Sigmoid colon (tissue), 7 donors: ENCODE results near the gene CC2D1A. TPM values are rescaled to one million over a fixed set of nuclear protein-coding genes. Genes with fewer than 3 reads are reported as not detected.
A peak's percentile ranks its signal among the peaks of the same experiment; 100 is the strongest.

Experiments
- DNase-seq: peaks from one replicate; pipeline ENCODE4 v3.0.0-alpha.2; 2019
- H3K27ac ChIP-seq, 4 donors: fragments of 200-600 bp; sonication (generic); one replicate each; pipeline ENCODE4 v1.5.1; 2016 to 2019; ENCODE audit warnings: mild to moderate bottlenecking in 1 of 4
- H3K27me3 ChIP-seq, 3 donors: fragments of 200-600 bp; sonication (generic); one replicate each; pipeline ENCODE4 v1.5.1; 2019; ENCODE audit warnings: mild to moderate bottlenecking in 1 of 3
- H3K36me3 ChIP-seq, 4 donors: fragments of 200-600 bp; sonication (generic); one replicate each; pipeline ENCODE4 v1.5.1; 2016 to 2019
- H3K4me1 ChIP-seq, 4 donors: fragments of 200-600 bp; sonication (generic); one replicate each; pipeline ENCODE4 v1.5.1; 2017 to 2019
- H3K4me3 ChIP-seq, 4 donors: fragments of 200-600 bp; sonication (generic); one replicate each; pipeline ENCODE4 v1.5.1; 2017 to 2019; ENCODE audit warnings: mild to moderate bottlenecking in 2 of 4, moderate library complexity in 1 of 4
- H3K9me3 ChIP-seq, 4 donors: fragments of 200-600 bp in 3 of 4; sonication (generic) in 3 of 4; one replicate each; pipeline versions ENCODE4 v1.5.1 to v1.6.1; 2013 to 2019
- EP300 ChIP-seq, 4 donors: sonication (generic); formaldehyde crosslinking; IDR thresholded peaks; one replicate each; pipeline ENCODE4 v1.6.1; 2017; ENCODE audit warnings: antibody characterized with exemption in 4 of 4
- POLR2A ChIP-seq, 2 donors: fragments of 450-650 bp; IDR thresholded peaks; one replicate each; pipeline ENCODE4 v1.6.1; 2016; ENCODE audit warnings: antibody characterized with exemption in 2 of 2, mild to moderate bottlenecking in 2 of 2, moderate library complexity in 2 of 2
- POLR2AphosphoS5 ChIP-seq, 4 donors: sonication (generic); formaldehyde crosslinking; IDR thresholded peaks; one replicate each; pipeline ENCODE4 v1.6.1; 2017; ENCODE audit warnings: antibody characterized with exemption in 4 of 4
- WGBS, 2 donors: extraction: QIAGEN DNeasy Blood & Tissue Kit; methylation state at CpG; one replicate each; pipeline ENCODE4 v1.1.7; 2013; 5-methylcytosine and 5-hydroxymethylcytosine counted together
- intact Hi-C: fragments of 100-400 bp; cut with DNase I; formaldehyde crosslinking; loops from one replicate; pipeline ENCODE4 v1.15.1; 2023
- polyA plus RNA-seq, 3 donors: library from polyadenylated mRNA; stranded (reverse); fragments of 200-250 nt; gene quantifications; one replicate each; pipeline ENCODE4 v1.2.3, GENCODE V29; 2013
- total RNA-seq, 4 donors: library from RNA; depleted of rRNA; stranded (reverse); fragments of >200 nt; gene quantifications; one replicate each; pipeline ENCODE4 v1.1.0, GENCODE V29; 2016
- TF ChIP-seq, protein P1 (sequence below), 4 experiments: fragments of 450-650 bp in 3 of 4; fragments of 200-600 bp in 1 of 4; IDR thresholded peaks; one replicate each; pipeline ENCODE4 v1.5.1; 2016 to 2019; ENCODE audit warnings: antibody characterized with exemption in 4 of 4, mild to moderate bottlenecking in 3 of 4, moderate library complexity in 2 of 4
- donor health status: healthy with polysubstance abuse.
- donor health status: Bipolar disorder and iron deficiency.
- donor health status: healthy.

The CC2D1A gene
- total and polyA plus RNA-seq, 7 donors: 15.0 to 88.2 (median 33.5) TPM

DNA sequence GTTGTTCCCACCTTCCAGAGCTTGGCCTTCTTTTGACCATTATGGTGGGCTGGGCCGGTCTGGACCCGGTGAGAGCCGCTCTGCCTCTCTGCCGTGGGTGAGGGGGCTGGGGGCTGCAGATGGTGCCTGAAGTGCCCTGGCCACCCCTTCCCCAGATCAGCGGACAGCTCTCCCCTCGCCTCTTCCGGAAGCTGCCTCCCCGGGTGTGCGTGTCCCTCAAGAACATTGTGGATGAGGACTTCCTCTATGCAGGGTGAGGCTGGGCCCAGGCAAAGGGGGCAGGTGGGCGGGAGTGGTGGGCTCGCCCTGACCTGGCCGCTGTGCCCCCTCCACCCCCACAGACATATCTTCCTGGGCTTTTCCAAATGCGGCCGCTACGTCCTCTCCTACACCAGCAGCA lies 48.2 kb downstream of the CC2D1A start:
- DNase-seq: peak; percentile 63
- H3K36me3 ChIP-seq: peaks cover 18 to 49% (median 31%) of the 10 kb centered on the region in 4 donors
- H3K27me3 ChIP-seq: no peaks in the 10 kb centered on the region
- peaks cover 0 to 21% (median 15%) of the 10 kb centered on the region in 4 donors for H3K4me1 ChIP-seq
- H3K4me3 ChIP-seq: no peak overlapping the region
- WGBS, 2 donors: 92 to 94% methylated on average over 15 of the region's 15 CpGs
- intact Hi-C loops: loop anchor here (5.0 kb wide), 2 partner anchors 157 to 172 kb away; partner anchors contain the start of gene ZSWIM4
- no peak overlapping the region for H3K27ac ChIP-seq
- TF ChIP-seq POLR2A (IDR thresholded peaks at IDR 0.05) (no peak), EP300 (IDR thresholded peaks at IDR 0.05) (no peak), POLR2AphosphoS5 (IDR thresholded peaks at IDR 0.05) (no peak)
- TF ChIP-seq, protein P1, sequence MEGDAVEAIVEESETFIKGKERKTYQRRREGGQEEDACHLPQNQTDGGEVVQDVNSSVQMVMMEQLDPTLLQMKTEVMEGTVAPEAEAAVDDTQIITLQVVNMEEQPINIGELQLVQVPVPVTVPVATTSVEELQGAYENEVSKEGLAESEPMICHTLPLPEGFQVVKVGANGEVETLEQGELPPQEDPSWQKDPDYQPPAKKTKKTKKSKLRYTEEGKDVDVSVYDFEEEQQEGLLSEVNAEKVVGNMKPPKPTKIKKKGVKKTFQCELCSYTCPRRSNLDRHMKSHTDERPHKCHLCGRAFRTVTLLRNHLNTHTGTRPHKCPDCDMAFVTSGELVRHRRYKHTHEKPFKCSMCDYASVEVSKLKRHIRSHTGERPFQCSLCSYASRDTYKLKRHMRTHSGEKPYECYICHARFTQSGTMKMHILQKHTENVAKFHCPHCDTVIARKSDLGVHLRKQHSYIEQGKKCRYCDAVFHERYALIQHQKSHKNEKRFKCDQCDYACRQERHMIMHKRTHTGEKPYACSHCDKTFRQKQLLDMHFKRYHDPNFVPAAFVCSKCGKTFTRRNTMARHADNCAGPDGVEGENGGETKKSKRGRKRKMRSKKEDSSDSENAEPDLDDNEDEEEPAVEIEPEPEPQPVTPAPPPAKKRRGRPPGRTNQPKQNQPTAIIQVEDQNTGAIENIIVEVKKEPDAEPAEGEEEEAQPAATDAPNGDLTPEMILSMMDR (IDR thresholded peaks at IDR 0.05): no peak
- H3K9me3 ChIP-seq: no peaks in the 10 kb centered on the region

- Histone ChIP-seq H3K4me1 (peaks cover 0 to 21% (median 15%) of the 10 kb centered on the region in 4 donors), H3K36me3 (peaks cover 35 to 65% (median 41%) of the 10 kb centered on the region in 4 donors), H3K27ac (no peak overlapping the region), H3K27me3 (no peaks in the 10 kb centered on the region), H3K4me3 (no peak overlapping the region), H3K9me3 (no peaks in the 10 kb centered on the region)
- intact Hi-C loops: no loop called here
- WGBS, 2 donors: 94 to 96% methylated on average over 42 of the region's 42 CpGs
- TF ChIP-seq, protein P1 (IDR thresholded peaks at IDR 0.05): no peak
- TF ChIP-seq POLR2A (IDR thresholded peaks at IDR 0.05) (no peak), EP300 (IDR thresholded peaks at IDR 0.05) (no peak), POLR2AphosphoS5 (IDR thresholded peaks at IDR 0.05) (no peak)
- DNase-seq: no peak
Observed at GRCh38 chr19:13955662-13956364, 49.8 kb downstream of the CC2D1A start.

GRCh38 chr19:13956365-13956744 lies 50.4 kb downstream of the CC2D1A start:
- peaks cover 0 to 21% (median 15%) of the 10 kb centered on the region in 4 donors for H3K4me1 ChIP-seq
- H3K27ac ChIP-seq: no peak overlapping the region
- no peaks in the 10 kb centered on the region for H3K27me3 ChIP-seq
- TF ChIP-seq, protein P1 (IDR thresholded peaks at IDR 0.05): no peak
- TF ChIP-seq POLR2AphosphoS5 (IDR thresholded peaks at IDR 0.05) (no peak), POLR2A (IDR thresholded peaks at IDR 0.05) (no peak), EP300 (IDR thresholded peaks at IDR 0.05) (no peak)
- DNase-seq: no peak
- H3K36me3 ChIP-seq: peaks cover 35 to 70% (median 45%) of the 10 kb centered on the region in 4 donors
- 94 to 96% methylated on average over 16 of the region's 16 CpGs for WGBS, 2 donors
- H3K4me3 ChIP-seq: no peak overlapping the region
- no peaks in the 10 kb centered on the region for H3K9me3 ChIP-seq
- intact Hi-C loops: no loop called here

GRCh38 chr19:13957051-13957450 lies 51.0 kb downstream of the CC2D1A start:
- Histone ChIP-seq H3K27ac (no peak overlapping the region), H3K9me3 (no peaks in the 10 kb centered on the region), H3K36me3 (peaks cover 35 to 72% (median 45%) of the 10 kb centered on the region in 4 donors), H3K4me3 (no peak overlapping the region), H3K4me1 (peaks cover 0 to 19% (median 15%) of the 10 kb centered on the region in 4 donors), H3K27me3 (no peaks in the 10 kb centered on the region)
- WGBS, 2 donors: 78 to 89% methylated on average over 8 of the region's 8 CpGs
- intact Hi-C loops: no loop called here
- no peak for DNase-seq
- TF ChIP-seq, protein P1 (IDR thresholded peaks at IDR 0.05): no peak
- no peak for TF ChIP-seq EP300 (IDR thresholded peaks at IDR 0.05)
- TF ChIP-seq POLR2AphosphoS5 (IDR thresholded peaks at IDR 0.05): no peak
- TF ChIP-seq POLR2A (IDR thresholded peaks at IDR 0.05): no peak
